Measurements from ENCODE around the gene SYNE4. TPM values are rescaled to one million over a fixed set of nuclear protein-coding genes. Genes with fewer than 3 reads are reported as not detected.
A peak's percentile ranks its signal among the peaks of the same experiment; 100 is the strongest.

Gene SYNE4
- polyA plus RNA-seq, 1 of the 3 experiments (the other 2 are of a cell fraction), result 0.48 TPM

DNA sequence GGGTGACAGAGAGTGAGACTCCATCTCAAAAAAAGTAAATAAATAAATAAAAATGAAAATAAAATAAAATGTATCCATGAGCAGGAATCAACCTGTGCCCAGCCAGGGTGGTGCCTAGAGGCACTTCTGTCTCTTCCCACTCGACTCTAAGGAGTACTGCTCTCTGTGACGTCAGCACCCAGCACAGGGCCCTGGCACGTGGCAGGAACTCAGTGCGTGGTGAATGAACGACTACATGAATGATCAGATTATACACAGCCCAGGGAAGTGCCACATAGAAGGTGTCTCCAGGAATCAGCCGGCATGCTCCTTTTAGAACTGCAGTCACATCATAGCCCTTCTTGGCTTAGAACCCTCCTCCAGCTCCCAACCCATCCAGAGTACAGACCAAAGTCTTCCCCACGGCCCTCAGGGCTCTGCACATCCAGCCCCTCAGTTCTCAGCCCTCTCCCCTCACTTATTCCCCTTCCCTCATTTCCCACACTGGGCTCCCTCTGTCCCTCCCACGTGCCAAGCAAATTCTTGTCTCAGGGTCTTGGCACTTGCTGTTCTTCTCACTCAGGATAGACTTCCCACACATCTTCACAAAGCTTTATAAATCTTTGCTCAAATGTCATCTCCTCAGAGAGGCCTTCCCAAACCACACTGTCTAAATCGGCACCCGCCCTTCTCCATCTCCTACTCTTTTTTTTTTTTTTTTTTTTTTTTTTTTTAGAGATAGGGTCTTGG is 19.9 kb upstream of the SYNE4 start:
- Histone ChIP-seq H3K4me3 (ENCODE audit: low read depth in 2 of 2, low read length in 1 of 2) (no peak overlapping the region), H3K27me3 (ENCODE audit: insufficient read depth) (no peaks in the 10 kb centered on the region), H3K79me2 (ENCODE audit: insufficient read depth) (0 out of 2 replicates have a peak, but pooled peaks cover 5% of the 10 kb centered on the region), H3K27ac (ENCODE audit: low read depth in 2 of 2, low read length in 1 of 2) (no peak overlapping the region), H3F3A (replicated peaks; ENCODE audit: insufficient read depth) (peaks cover 2% of the 10 kb centered on the region), H4K20me1 (ENCODE audit: insufficient read depth) (no peaks in the 10 kb centered on the region), H3K4me1 (ENCODE audit: control insufficient read depth in 1 of 2, insufficient read depth in 2 of 2, low read depth in 1 of 2, low read length in 1 of 2) (peaks cover 0 to 3% of the 10 kb centered on the region in 2 experiments; a peak in 1 of 4 replicates), H3K9ac (no peak overlapping the region), H3K9me2 (no peaks in the 10 kb centered on the region), H3K4me2 (no peak overlapping the region), H3K9me3 (no peaks in the 10 kb centered on the region), H2AFZ (ENCODE audit: low read depth) (no peak overlapping the region), H3K36me3 (replicated peaks in 1 of 2; ENCODE audit: control insufficient read depth in 1 of 2, insufficient read depth in 2 of 2, low read length in 1 of 2) (peaks cover 1 to 20% of the 10 kb centered on the region in 2 experiments)
- TF ChIP-seq EP300 (IDR thresholded peaks at IDR 0.05; ENCODE audit: borderline replicate concordance in 1 of 2, low read depth in 1 of 2, low read length in 1 of 2) (no peak), YY1 (IDR thresholded peaks at IDR 0.05; ENCODE audit: low read depth) (no peak), FOXJ3 (CRISPR knock-in tag; IDR thresholded peaks at IDR 0.05) (no peak), RCOR1 (IDR thresholded peaks at IDR 0.05; ENCODE audit: low read length) (no peak), FOXM1 (IDR thresholded peaks at IDR 0.05; ENCODE audit: low read depth) (no peak), RFX5 (IDR thresholded peaks at IDR 0.05; ENCODE audit: low read length) (no peak), GABPA (IDR thresholded peaks at IDR 0.05; ENCODE audit: low read depth) (no peak), RAD21 (IDR thresholded peaks at IDR 0.05; ENCODE audit: low read length) (no peak), NRF1 (IDR thresholded peaks at IDR 0.05; ENCODE audit: low read depth, low read length) (no peak), NFIC (IDR thresholded peaks at IDR 0.05; ENCODE audit: borderline replicate concordance) (no peak), GATA2 (CRISPR knock-in tag; IDR thresholded peaks at IDR 0.05) (no peak), JUND (IDR thresholded peaks at IDR 0.05) (no peak), TAF1 (IDR thresholded peaks at IDR 0.05; ENCODE audit: borderline replicate concordance, low read depth, low read length) (no peak), ELF1 (IDR thresholded peaks at IDR 0.05) (no peak)
- TF ChIP-seq, protein P1, sequence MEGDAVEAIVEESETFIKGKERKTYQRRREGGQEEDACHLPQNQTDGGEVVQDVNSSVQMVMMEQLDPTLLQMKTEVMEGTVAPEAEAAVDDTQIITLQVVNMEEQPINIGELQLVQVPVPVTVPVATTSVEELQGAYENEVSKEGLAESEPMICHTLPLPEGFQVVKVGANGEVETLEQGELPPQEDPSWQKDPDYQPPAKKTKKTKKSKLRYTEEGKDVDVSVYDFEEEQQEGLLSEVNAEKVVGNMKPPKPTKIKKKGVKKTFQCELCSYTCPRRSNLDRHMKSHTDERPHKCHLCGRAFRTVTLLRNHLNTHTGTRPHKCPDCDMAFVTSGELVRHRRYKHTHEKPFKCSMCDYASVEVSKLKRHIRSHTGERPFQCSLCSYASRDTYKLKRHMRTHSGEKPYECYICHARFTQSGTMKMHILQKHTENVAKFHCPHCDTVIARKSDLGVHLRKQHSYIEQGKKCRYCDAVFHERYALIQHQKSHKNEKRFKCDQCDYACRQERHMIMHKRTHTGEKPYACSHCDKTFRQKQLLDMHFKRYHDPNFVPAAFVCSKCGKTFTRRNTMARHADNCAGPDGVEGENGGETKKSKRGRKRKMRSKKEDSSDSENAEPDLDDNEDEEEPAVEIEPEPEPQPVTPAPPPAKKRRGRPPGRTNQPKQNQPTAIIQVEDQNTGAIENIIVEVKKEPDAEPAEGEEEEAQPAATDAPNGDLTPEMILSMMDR (IDR thresholded peaks at IDR 0.05), result no peak
- TF ChIP-seq, protein P2, sequence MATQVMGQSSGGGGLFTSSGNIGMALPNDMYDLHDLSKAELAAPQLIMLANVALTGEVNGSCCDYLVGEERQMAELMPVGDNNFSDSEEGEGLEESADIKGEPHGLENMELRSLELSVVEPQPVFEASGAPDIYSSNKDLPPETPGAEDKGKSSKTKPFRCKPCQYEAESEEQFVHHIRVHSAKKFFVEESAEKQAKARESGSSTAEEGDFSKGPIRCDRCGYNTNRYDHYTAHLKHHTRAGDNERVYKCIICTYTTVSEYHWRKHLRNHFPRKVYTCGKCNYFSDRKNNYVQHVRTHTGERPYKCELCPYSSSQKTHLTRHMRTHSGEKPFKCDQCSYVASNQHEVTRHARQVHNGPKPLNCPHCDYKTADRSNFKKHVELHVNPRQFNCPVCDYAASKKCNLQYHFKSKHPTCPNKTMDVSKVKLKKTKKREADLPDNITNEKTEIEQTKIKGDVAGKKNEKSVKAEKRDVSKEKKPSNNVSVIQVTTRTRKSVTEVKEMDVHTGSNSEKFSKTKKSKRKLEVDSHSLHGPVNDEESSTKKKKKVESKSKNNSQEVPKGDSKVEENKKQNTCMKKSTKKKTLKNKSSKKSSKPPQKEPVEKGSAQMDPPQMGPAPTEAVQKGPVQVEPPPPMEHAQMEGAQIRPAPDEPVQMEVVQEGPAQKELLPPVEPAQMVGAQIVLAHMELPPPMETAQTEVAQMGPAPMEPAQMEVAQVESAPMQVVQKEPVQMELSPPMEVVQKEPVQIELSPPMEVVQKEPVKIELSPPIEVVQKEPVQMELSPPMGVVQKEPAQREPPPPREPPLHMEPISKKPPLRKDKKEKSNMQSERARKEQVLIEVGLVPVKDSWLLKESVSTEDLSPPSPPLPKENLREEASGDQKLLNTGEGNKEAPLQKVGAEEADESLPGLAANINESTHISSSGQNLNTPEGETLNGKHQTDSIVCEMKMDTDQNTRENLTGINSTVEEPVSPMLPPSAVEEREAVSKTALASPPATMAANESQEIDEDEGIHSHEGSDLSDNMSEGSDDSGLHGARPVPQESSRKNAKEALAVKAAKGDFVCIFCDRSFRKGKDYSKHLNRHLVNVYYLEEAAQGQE (IDR thresholded peaks at IDR 0.05; ENCODE audit: low read depth, low read length), result no peak
- TF ChIP-seq, protein P3, sequence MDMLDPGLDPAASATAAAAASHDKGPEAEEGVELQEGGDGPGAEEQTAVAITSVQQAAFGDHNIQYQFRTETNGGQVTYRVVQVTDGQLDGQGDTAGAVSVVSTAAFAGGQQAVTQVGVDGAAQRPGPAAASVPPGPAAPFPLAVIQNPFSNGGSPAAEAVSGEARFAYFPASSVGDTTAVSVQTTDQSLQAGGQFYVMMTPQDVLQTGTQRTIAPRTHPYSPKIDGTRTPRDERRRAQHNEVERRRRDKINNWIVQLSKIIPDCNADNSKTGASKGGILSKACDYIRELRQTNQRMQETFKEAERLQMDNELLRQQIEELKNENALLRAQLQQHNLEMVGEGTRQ (IDR thresholded peaks at IDR 0.05; ENCODE audit: borderline replicate concordance, low read depth, low read length), result no peak
- TF ChIP-seq, protein P4, sequence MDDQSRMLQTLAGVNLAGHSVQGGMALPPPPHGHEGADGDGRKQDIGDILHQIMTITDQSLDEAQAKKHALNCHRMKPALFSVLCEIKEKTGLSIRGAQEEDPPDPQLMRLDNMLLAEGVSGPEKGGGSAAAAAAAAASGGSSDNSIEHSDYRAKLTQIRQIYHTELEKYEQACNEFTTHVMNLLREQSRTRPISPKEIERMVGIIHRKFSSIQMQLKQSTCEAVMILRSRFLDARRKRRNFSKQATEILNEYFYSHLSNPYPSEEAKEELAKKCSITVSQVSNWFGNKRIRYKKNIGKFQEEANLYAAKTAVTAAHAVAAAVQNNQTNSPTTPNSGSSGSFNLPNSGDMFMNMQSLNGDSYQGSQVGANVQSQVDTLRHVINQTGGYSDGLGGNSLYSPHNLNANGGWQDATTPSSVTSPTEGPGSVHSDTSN (IDR thresholded peaks at IDR 0.05), result no peak
- DNase-seq, result peak; percentile 11
- WGBS (ENCODE audit: low lambda C conversion rate), result 90% methylated on average over 10 of the region's 10 CpGs
- ChIA-PET CTCF (interaction anchor here (0.6 to 1.1 kb wide), 2 partner anchors 73 to 146 kb away, joined by 3 read pairs; no protein-coding TSS in a partner anchor), POLR2A (interaction anchor here (0.6 kb wide), 1 partner anchor 11 kb away, joined by 6 read pairs; no protein-coding TSS in a partner anchor)
